Measurements from ENCODE around the gene LRG1.

- TF ChIP-seq MAX (IDR thresholded peaks at IDR 0.05) (no peak), TAF1 (IDR thresholded peaks at IDR 0.05; ENCODE audit: low read depth) (no peak), YY1 (IDR thresholded peaks at IDR 0.05; ENCODE audit: low read depth) (no peak), EP300 (IDR thresholded peaks at IDR 0.05; ENCODE audit: borderline replicate concordance) (no peak), CEBPB (IDR thresholded peaks at IDR 0.05) (no peak), EGR1 (IDR thresholded peaks at IDR 0.05) (no peak), CREB1 (IDR thresholded peaks at IDR 0.05; ENCODE audit: low read depth) (no peak), RAD21 (IDR thresholded peaks at IDR 0.05; ENCODE audit: low read depth) (no peak), REST (IDR thresholded peaks at IDR 0.05; ENCODE audit: low read depth) (no peak)
Observed at GRCh38 chr19:4507804-4508203, 32.0 kb downstream of the LRG1 start.
